H9 (cell line): ENCODE data around the gene APPL2. TPM values are rescaled to one million over a fixed set of nuclear protein-coding genes. Genes with fewer than 3 reads are reported as not detected.

Source experiments
- DNase-seq: peaks from one replicate; pipeline ENCODE4 v3.0.0-alpha.2; 2017
- H2AFZ ChIP-seq: one replicate; pipeline ENCODE4 v1.6.1; 2013; ENCODE audit warnings: mild to moderate bottlenecking, low read length, control low read depth, moderate library complexity
- H2AK5ac ChIP-seq: 2 replicates; pipeline ENCODE4 v1.6.1; 2013; ENCODE audit warnings: low read length, control low read depth, mixed read lengths; ENCODE audit not compliant: insufficient read length
- H2BK120ac ChIP-seq: one replicate; pipeline ENCODE4 v1.6.1; 2013; ENCODE audit warnings: low read depth, mild to moderate bottlenecking, low read length, control low read depth, inconsistent platforms; ENCODE audit not compliant: poor library complexity, severe bottlenecking
- H2BK12ac ChIP-seq: 2 replicates; pipeline ENCODE4 v1.6.1; 2013; ENCODE audit warnings: low read length, control low read depth, mixed read lengths, low read depth; ENCODE audit not compliant: insufficient read length
- H2BK15ac ChIP-seq: 2 replicates; pipeline ENCODE4 v1.6.1; 2013; ENCODE audit warnings: low read depth, low read length, control low read depth
- H2BK20ac ChIP-seq: one replicate; pipeline ENCODE4 v1.6.1; 2013; ENCODE audit warnings: low read depth, mild to moderate bottlenecking, low read length, control low read depth, inconsistent platforms; ENCODE audit not compliant: poor library complexity, severe bottlenecking
- H2BK5ac ChIP-seq: 2 replicates; pipeline ENCODE4 v1.6.1; 2013; ENCODE audit warnings: low read length, control low read depth, mixed read lengths; ENCODE audit not compliant: insufficient read length
- H3K14ac ChIP-seq: 2 replicates; pipeline ENCODE4 v1.6.1; 2013; ENCODE audit warnings: low read length, control low read depth; ENCODE audit not compliant: insufficient read depth
- H3K18ac ChIP-seq: 2 replicates; pipeline ENCODE4 v1.6.1; 2013; ENCODE audit warnings: low read depth, mild to moderate bottlenecking, mixed read lengths, low read length, control low read depth; ENCODE audit not compliant: insufficient read length
- H3K23ac ChIP-seq: 2 replicates; pipeline ENCODE4 v1.6.1; 2013; ENCODE audit warnings: low read length, control low read depth, mixed read lengths, low read depth; ENCODE audit not compliant: insufficient read length
- H3K23me2 ChIP-seq: 2 replicates; pipeline ENCODE4 v1.6.1; 2013; ENCODE audit warnings: low read depth, mild to moderate bottlenecking, mixed read lengths, low read length, control low read depth; ENCODE audit not compliant: insufficient read length, poor library complexity, severe bottlenecking
- H3K27ac ChIP-seq: 2 replicates; pipeline ENCODE4 v1.5.1; 2013; ENCODE audit warnings: low read length, control low read depth, mixed read lengths, low read depth; ENCODE audit not compliant: insufficient read length
- H3K27me3 ChIP-seq: 2 replicates; pipeline ENCODE4 v1.6.1; 2013; ENCODE audit warnings: low read length, control low read depth, inconsistent platforms; ENCODE audit not compliant: insufficient read depth
- H3K4ac ChIP-seq: 2 replicates; pipeline ENCODE4 v1.6.1; 2013; ENCODE audit warnings: low read depth, mild to moderate bottlenecking, control low read depth, inconsistent platforms, low read length, moderate library complexity
- H3K4me1 ChIP-seq: 2 replicates; pipeline ENCODE4 v1.6.1; 2013; ENCODE audit warnings: low read length, control low read depth, inconsistent platforms; ENCODE audit not compliant: insufficient read depth
- H3K4me2 ChIP-seq: 2 replicates; pipeline ENCODE4 v1.6.1; 2013; ENCODE audit warnings: low read length, control low read depth, mixed read lengths; ENCODE audit not compliant: insufficient read length, insufficient read depth
- H3K56ac ChIP-seq: 2 replicates; pipeline ENCODE4 v1.6.1; 2013; ENCODE audit warnings: low read depth, mild to moderate bottlenecking, mixed read lengths, low read length, control low read depth; ENCODE audit not compliant: insufficient read length
- H3K79me1 ChIP-seq: 2 replicates; pipeline ENCODE4 v1.6.1; 2013; ENCODE audit warnings: low read depth, mild to moderate bottlenecking, moderate library complexity, low read length, control low read depth, inconsistent platforms; ENCODE audit not compliant: insufficient read depth, poor library complexity, severe bottlenecking
- H3K79me2 ChIP-seq: 2 replicates; pipeline ENCODE4 v1.6.1; 2013; ENCODE audit warnings: low read length, control low read depth, inconsistent platforms; ENCODE audit not compliant: insufficient read depth
- H3K9ac ChIP-seq: 2 replicates; pipeline ENCODE4 v1.6.1; 2013; ENCODE audit warnings: low read length, control low read depth, mixed read lengths; ENCODE audit not compliant: insufficient read length; ENCODE audit errors: extremely low read depth
- H3K9me3 ChIP-seq: one replicate; pipeline ENCODE4 v1.6.1; 2013; ENCODE audit warnings: low read depth, low read length, inconsistent platforms; ENCODE audit not compliant: control insufficient read depth
- H3T11ph ChIP-seq: one replicate; pipeline ENCODE4 v1.6.1; 2013; ENCODE audit warnings: mild to moderate bottlenecking, low read length, control low read depth, inconsistent platforms
- H4K20me1 ChIP-seq: one replicate; pipeline ENCODE4 v1.6.1; 2013; ENCODE audit not compliant: control insufficient read depth, insufficient read length, insufficient read depth
- H4K5ac ChIP-seq: 2 replicates; pipeline ENCODE4 v1.6.1; 2013; ENCODE audit warnings: low read depth, mild to moderate bottlenecking, mixed read lengths, low read length, control low read depth; ENCODE audit not compliant: insufficient read length
- H4K8ac ChIP-seq: replicated peaks from 2 replicates; pipeline ENCODE4 v1.6.1; 2013; ENCODE audit warnings: low read length, control low read depth, mixed read lengths, low read depth; ENCODE audit not compliant: insufficient read length
- H4K91ac ChIP-seq: 2 replicates; pipeline ENCODE4 v1.6.1; 2013; ENCODE audit warnings: low read depth, mild to moderate bottlenecking, moderate library complexity, mixed read lengths, low read length, control low read depth; ENCODE audit not compliant: insufficient read length
- H3K27ac Mint-ChIP-seq, 3 experiments: 2 replicates in 2 of 3; 3 replicates in 1 of 3; pipeline ENCODE4 v1.8.0; 2020 to 2021; ENCODE audit warnings: mixed read lengths in 3 of 3, mild to moderate bottlenecking in 1 of 3, moderate library complexity in 1 of 3
- H3K27me3 Mint-ChIP-seq: 2 replicates; pipeline ENCODE4 v1.8.0; 2021; ENCODE audit warnings: low read depth, mild to moderate bottlenecking, moderate library complexity, mixed read lengths
- H3K36me3 Mint-ChIP-seq, 3 experiments: 2 replicates in 2 of 3; 3 replicates in 1 of 3; pipeline ENCODE4 v1.8.0; 2020 to 2021; ENCODE audit warnings: low read depth in 3 of 3, mixed read lengths in 3 of 3; ENCODE audit not compliant: insufficient read depth in 1 of 3
- H3K4me1 Mint-ChIP-seq, 2 experiments: 2 replicates each; pipeline ENCODE4 v1.8.0; 2020; ENCODE audit warnings: mixed read lengths in 2 of 2
- H3K4me3 Mint-ChIP-seq, 2 experiments: 2 replicates in 1 of 2; 3 replicates in 1 of 2; pipeline ENCODE4 v1.8.0; 2020 to 2021; ENCODE audit warnings: mild to moderate bottlenecking in 2 of 2, mixed read lengths in 2 of 2, moderate library complexity in 1 of 2
- H3K9me3 Mint-ChIP-seq, 2 experiments: 2 replicates in 1 of 2; 3 replicates in 1 of 2; pipeline ENCODE4 v1.8.0; 2020; ENCODE audit warnings: mild to moderate bottlenecking in 2 of 2, mixed read lengths in 2 of 2, moderate library complexity in 1 of 2
- WGBS: extraction: QIAGEN DNeasy Blood & Tissue Kit; methylation state at CpG from one replicate; pipeline ENCODE4 v1.1.7; 2013; ENCODE audit warnings: missing lambda C conversion rate, low lambda C conversion rate, mixed read lengths; ENCODE audit not compliant: insufficient read length; ENCODE audit errors: extremely low coverage; 5-methylcytosine and 5-hydroxymethylcytosine counted together
- total RNA-seq: library from RNA; stranded (reverse); gene quantifications from 2 replicates; pipeline ENCODE4 v1.2.1, GENCODE V29; 2021
- TF ChIP-seq, protein P1 (sequence below): fragments of 200-600 bp; sonication (generic); conservative IDR thresholded peaks from 3 replicates; pipeline ENCODE4 v1.8.0; 2021; ENCODE audit warnings: antibody characterized with exemption, mild to moderate bottlenecking

Gene APPL2
- total RNA-seq, 1 experiment from 2014 or later: 18.5 TPM

DNA sequence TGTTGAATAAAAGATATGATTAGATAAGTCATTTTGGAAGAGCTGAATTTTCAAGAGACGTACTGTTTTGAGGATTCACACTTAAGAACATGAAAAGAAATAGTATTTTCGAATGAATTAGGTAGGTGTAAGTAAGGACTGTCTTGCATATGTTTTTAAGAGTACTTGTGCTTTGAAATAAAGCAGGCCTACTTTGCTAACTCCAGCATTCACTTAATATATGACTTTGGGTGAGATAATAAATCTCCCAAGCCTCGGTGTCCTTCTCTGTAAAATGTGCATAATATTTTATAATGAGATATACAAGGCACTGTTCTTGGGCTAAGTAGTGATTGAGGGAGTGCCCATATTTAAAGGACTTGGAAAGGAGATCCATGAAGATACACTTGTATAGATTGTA is 73.8 kb downstream of the APPL2 start:
- no peaks in the 10 kb centered on the region for H3K9me3 Mint-ChIP-seq
- Histone ChIP-seq H3K4me2 (no peak overlapping the region), H4K5ac (no peak overlapping the region), H3K9me3 (no peaks in the 10 kb centered on the region), H2AFZ (no peak overlapping the region), H3K18ac (no peak overlapping the region), H4K8ac (no peak overlapping the region), H3K9ac (no peak overlapping the region), H3T11ph (no peak overlapping the region), H2BK120ac (no peak overlapping the region), H3K14ac (no peak overlapping the region), H2BK15ac (no peak overlapping the region), H2BK5ac (no peak overlapping the region), H3K4ac (no peak overlapping the region), H2BK20ac (no peak overlapping the region), H3K23ac (no peak overlapping the region), H3K23me2 (no peaks in the 10 kb centered on the region), H3K4me1 (no peaks in the 10 kb centered on the region; the same call in 1 of the 2 replicates), H3K79me1 (no peaks in the 10 kb centered on the region), H4K20me1 (no peaks in the 10 kb centered on the region), H2AK5ac (no peak overlapping the region), H2BK12ac (no peak overlapping the region), H3K79me2 (no peaks in the 10 kb centered on the region), H3K27ac (no peak overlapping the region), H3K27me3 (no peaks in the 10 kb centered on the region), H3K56ac (no peak overlapping the region), H4K91ac (no peak overlapping the region)
- WGBS: 100% methylated on average over 2 of the region's 3 CpGs
- H3K4me1 Mint-ChIP-seq: peaks cover 3 to 4% of the 10 kb centered on the region in 2 experiments
- TF ChIP-seq, protein P1, sequence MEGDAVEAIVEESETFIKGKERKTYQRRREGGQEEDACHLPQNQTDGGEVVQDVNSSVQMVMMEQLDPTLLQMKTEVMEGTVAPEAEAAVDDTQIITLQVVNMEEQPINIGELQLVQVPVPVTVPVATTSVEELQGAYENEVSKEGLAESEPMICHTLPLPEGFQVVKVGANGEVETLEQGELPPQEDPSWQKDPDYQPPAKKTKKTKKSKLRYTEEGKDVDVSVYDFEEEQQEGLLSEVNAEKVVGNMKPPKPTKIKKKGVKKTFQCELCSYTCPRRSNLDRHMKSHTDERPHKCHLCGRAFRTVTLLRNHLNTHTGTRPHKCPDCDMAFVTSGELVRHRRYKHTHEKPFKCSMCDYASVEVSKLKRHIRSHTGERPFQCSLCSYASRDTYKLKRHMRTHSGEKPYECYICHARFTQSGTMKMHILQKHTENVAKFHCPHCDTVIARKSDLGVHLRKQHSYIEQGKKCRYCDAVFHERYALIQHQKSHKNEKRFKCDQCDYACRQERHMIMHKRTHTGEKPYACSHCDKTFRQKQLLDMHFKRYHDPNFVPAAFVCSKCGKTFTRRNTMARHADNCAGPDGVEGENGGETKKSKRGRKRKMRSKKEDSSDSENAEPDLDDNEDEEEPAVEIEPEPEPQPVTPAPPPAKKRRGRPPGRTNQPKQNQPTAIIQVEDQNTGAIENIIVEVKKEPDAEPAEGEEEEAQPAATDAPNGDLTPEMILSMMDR: no peak
- no peak overlapping the region for H3K4me3 Mint-ChIP-seq
- no peak for DNase-seq
- H3K36me3 Mint-ChIP-seq: peaks cover 20 to 66% (median 58%) of the 10 kb centered on the region in 3 experiments; a peak in 6 of 7 replicates
- no peaks in the 10 kb centered on the region for H3K27me3 Mint-ChIP-seq
- no peak overlapping the region for H3K27ac Mint-ChIP-seq
